MM.1S (cell line): ENCODE measurements around the gene ZGPAT.
"Not testable (repeated sequence)": the region's sequence is repeated elsewhere in the genome, so short reads cannot be mapped to it uniquely, and the experiment has no call there.

ENCODE experiments used
- DNase-seq: peaks from one replicate; pipeline ENCODE4 v3.0.0-alpha.2; 2015
- H2AFZ ChIP-seq: fragments of 300-600 bp; sonication (generic); 2 replicates; pipeline ENCODE4 v1.6.0; 2016; ENCODE audit warnings: antibody characterized with exemption, low read length
- H3F3A ChIP-seq: fragments of 300-600 bp; sonication (generic); 2 replicates; pipeline ENCODE4 v1.6.1; 2016; ENCODE audit warnings: mild to moderate bottlenecking, antibody characterized with exemption, low read length, moderate library complexity, mixed read lengths; ENCODE audit not compliant: insufficient read depth
- H3K27ac ChIP-seq: fragments of 300-600 bp; sonication (generic); 2 replicates; pipeline ENCODE4 v1.5.1; 2016; ENCODE audit warnings: mild to moderate bottlenecking, low read length
- H3K27me3 ChIP-seq: fragments of 300-600 bp; sonication (generic); replicated peaks from 2 replicates; pipeline ENCODE4 v1.6.0; 2016; ENCODE audit warnings: low read length; ENCODE audit not compliant: insufficient read depth
- H3K36me3 ChIP-seq: fragments of 300-600 bp; sonication (generic); replicated peaks from 2 replicates; pipeline ENCODE4 v1.6.1; 2016; ENCODE audit warnings: mild to moderate bottlenecking, low read length, mixed read lengths; ENCODE audit not compliant: insufficient read depth
- H3K4me1 ChIP-seq: fragments of 300-600 bp; sonication (generic); 2 replicates; pipeline ENCODE4 v1.6.1; 2016; ENCODE audit warnings: low read length, mixed read lengths
- H3K4me2 ChIP-seq: fragments of 300-600 bp; sonication (generic); 2 replicates; pipeline ENCODE4 v1.6.0; 2016; ENCODE audit warnings: low read depth, low read length
- H3K4me3 ChIP-seq: fragments of 300-600 bp; sonication (generic); 2 replicates; pipeline ENCODE4 v1.5.1; 2016; ENCODE audit warnings: low read length, mixed read lengths
- H3K79me2 ChIP-seq: fragments of 300-600 bp; sonication (generic); 2 replicates; pipeline ENCODE4 v1.6.1; 2016; ENCODE audit warnings: mixed run types, low read length, mixed read lengths
- H3K9ac ChIP-seq: fragments of 300-600 bp; sonication (generic); 2 replicates; pipeline ENCODE4 v1.6.1; 2016; ENCODE audit warnings: low read length, mixed read lengths
- H3K9me2 ChIP-seq: fragments of 300-600 bp; sonication (generic); replicated peaks from 2 replicates; pipeline ENCODE4 v1.6.1; 2016; ENCODE audit warnings: mild to moderate bottlenecking, low read length, mixed read lengths; ENCODE audit not compliant: insufficient read depth
- H3K9me3 ChIP-seq: fragments of 300-600 bp; sonication (generic); replicated peaks from 2 replicates; pipeline ENCODE4 v1.6.1; 2016; ENCODE audit warnings: mild to moderate bottlenecking, low read length, mixed read lengths; ENCODE audit not compliant: insufficient read depth
- H4K20me1 ChIP-seq: fragments of 300-600 bp; sonication (generic); 2 replicates; pipeline ENCODE4 v1.6.1; 2016; ENCODE audit warnings: mild to moderate bottlenecking, low read length, moderate library complexity, mixed read lengths; ENCODE audit not compliant: insufficient read depth
- EZH2 ChIP-seq: fragments of 300-600 bp; sonication (generic); optimal IDR thresholded peaks from 2 replicates; pipeline ENCODE3; 2017; ENCODE audit warnings: low read depth, mild to moderate bottlenecking, antibody characterized with exemption, low read length, mixed read lengths
- EZH2phosphoT487 ChIP-seq: fragments of 300-600 bp; sonication (generic); IDR thresholded peaks from 2 replicates; pipeline ENCODE4 v1.6.1; 2018; ENCODE audit warnings: antibody characterized with exemption, low read length
- TF ChIP-seq, protein P1 (sequence below): fragments of 300-600 bp; sonication (generic); IDR thresholded peaks from 2 replicates; pipeline ENCODE4 v1.5.1; 2016; ENCODE audit warnings: antibody characterized with exemption, low read length, mixed read lengths

The ZGPAT gene

DNA sequence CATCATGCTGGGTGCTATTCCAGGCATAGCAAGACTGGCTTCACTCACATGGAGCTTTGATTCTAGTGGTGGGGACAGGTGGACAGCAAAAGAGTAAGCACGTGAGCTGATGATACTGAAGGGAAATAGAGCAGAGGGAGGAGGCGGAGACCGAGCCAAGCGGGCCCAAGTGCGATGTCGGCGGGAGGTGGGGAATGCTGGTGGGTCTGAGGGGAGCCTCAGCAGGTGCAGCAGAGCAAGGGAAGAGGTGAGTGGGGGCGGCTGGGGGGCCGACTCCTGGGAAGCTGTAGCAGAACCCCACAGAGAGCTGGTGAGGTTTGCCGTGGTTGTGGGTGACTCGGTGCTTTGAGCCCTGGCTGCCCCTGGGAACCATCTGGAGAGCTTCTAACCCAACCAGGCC is 39.5 kb upstream of the ZGPAT start:
- H3K27ac ChIP-seq, result no peak overlapping the region
- no peaks in the 10 kb centered on the region for H4K20me1 ChIP-seq
- H3K9me3 ChIP-seq, result no peaks in the 10 kb centered on the region
- H3K9me2 ChIP-seq, result no peaks in the 10 kb centered on the region
- no peaks in the 10 kb centered on the region for H3F3A ChIP-seq
- H2AFZ ChIP-seq, result no peak overlapping the region
- no peaks in the 10 kb centered on the region; the same call in 1 of the 2 replicates for H3K36me3 ChIP-seq
- H3K4me2 ChIP-seq, result no peak overlapping the region
- TF ChIP-seq EZH2phosphoT487, result no peak
- TF ChIP-seq, protein P1, sequence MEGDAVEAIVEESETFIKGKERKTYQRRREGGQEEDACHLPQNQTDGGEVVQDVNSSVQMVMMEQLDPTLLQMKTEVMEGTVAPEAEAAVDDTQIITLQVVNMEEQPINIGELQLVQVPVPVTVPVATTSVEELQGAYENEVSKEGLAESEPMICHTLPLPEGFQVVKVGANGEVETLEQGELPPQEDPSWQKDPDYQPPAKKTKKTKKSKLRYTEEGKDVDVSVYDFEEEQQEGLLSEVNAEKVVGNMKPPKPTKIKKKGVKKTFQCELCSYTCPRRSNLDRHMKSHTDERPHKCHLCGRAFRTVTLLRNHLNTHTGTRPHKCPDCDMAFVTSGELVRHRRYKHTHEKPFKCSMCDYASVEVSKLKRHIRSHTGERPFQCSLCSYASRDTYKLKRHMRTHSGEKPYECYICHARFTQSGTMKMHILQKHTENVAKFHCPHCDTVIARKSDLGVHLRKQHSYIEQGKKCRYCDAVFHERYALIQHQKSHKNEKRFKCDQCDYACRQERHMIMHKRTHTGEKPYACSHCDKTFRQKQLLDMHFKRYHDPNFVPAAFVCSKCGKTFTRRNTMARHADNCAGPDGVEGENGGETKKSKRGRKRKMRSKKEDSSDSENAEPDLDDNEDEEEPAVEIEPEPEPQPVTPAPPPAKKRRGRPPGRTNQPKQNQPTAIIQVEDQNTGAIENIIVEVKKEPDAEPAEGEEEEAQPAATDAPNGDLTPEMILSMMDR, result no peak
- no peak for TF ChIP-seq EZH2
- H3K4me3 ChIP-seq, result no peak overlapping the region
- no peaks in the 10 kb centered on the region for H3K27me3 ChIP-seq
- H3K4me1 ChIP-seq, result no peaks in the 10 kb centered on the region
- no peak overlapping the region for H3K9ac ChIP-seq
- H3K79me2 ChIP-seq, result no peaks in the 10 kb centered on the region
- DNase-seq, result no peak

DNA sequence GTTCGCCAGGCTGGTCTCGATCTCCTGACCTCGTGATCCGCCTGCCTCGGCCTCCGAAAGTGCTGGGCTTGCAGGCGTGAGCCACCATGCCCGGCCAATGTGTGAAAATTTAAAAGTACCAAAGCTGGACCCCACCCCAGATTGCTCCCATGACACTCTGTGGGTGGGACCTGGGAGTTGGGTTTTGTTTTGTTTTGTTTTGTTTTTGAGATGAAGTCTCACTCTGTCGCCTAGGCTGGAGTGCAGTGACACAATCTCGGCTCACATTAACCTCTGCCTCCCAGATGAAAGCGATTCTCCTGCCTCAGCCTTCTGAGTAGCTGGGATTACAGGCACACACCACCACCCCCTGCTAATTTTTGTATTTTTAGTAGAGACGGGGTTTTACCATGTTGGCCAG is 36.1 kb upstream of the ZGPAT start:
- not testable (repeated sequence) for H3K4me1 ChIP-seq, H3K27ac ChIP-seq, H4K20me1 ChIP-seq, H3K9me3 ChIP-seq, H2AFZ ChIP-seq, DNase-seq, H3F3A ChIP-seq, H3K9ac ChIP-seq, H3K9me2 ChIP-seq, H3K4me2 ChIP-seq, H3K79me2 ChIP-seq, H3K27me3 ChIP-seq, H3K36me3 ChIP-seq, H3K4me3 ChIP-seq

DNA sequence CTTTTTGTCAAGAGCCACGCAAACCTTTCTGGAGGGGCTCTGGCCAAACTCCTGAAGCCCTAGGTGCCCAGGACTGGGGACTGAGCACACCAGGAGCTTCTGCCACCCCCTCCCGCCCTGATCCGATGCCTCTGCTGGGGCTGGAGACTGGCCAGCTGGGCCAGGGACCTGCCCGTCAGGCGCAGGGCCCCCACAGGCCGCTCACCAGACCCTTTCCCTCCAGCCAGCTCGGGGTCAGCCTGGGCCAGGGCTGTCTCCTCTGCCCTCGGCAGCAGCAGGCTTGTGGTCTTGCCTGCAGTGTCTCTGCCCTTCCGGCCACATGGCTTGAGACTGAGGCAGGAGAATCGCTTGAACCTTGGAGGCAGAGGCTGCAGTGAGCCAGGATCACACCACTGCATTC is 35.2 kb upstream of the ZGPAT start:
- no peak for TF ChIP-seq EZH2phosphoT487
- TF ChIP-seq, protein P1, result no peak
- TF ChIP-seq EZH2, result no peak
- no peaks in the 10 kb centered on the region for H3K27me3 ChIP-seq

DNA sequence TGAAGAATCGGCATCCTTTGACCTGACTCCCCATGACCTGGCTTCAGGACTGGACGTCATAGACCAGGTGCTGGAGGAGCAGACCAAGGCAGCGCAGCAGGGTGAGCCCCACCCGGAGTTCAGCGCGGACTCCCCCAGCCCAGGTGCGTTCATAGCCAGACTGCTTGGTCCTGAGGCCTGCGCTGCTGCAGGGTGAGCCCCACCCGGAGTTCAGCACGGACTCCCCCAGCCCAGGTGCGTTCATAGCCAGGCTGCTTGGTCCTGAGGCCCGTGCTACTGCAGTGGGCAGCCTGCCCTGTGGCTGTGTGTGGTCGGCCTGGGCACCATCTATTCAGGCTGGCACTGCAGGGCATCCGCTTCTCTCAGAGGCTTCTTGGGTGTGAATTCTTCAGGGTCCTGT is 33.9 kb upstream of the ZGPAT start:
- Histone ChIP-seq H3K4me3 (no peak overlapping the region), H3F3A (no peaks in the 10 kb centered on the region), H3K4me2 (no peak overlapping the region), H3K27ac (no peak overlapping the region), H3K9me3 (no peaks in the 10 kb centered on the region), H3K9ac (no peak overlapping the region), H3K36me3 (no peaks in the 10 kb centered on the region), H3K27me3 (no peaks in the 10 kb centered on the region), H3K79me2 (no peaks in the 10 kb centered on the region), H3K9me2 (no peaks in the 10 kb centered on the region), H3K4me1 (no peaks in the 10 kb centered on the region), H2AFZ (no peak overlapping the region), H4K20me1 (no peaks in the 10 kb centered on the region)
- no peak for TF ChIP-seq EZH2
- TF ChIP-seq EZH2phosphoT487, result no peak
- TF ChIP-seq, protein P1, result no peak
- no peak for DNase-seq

More for the DNA sequence above, 35.2 kb upstream of the ZGPAT start:
- Histone ChIP-seq H3K9me3 (no peaks in the 10 kb centered on the region), H3K9me2 (no peaks in the 10 kb centered on the region), H3K4me1 (no peaks in the 10 kb centered on the region), H4K20me1 (no peaks in the 10 kb centered on the region), H3K4me3 (no peak overlapping the region), H3K27ac (no peak overlapping the region), H3K9ac (no peak overlapping the region), H3K4me2 (no peak overlapping the region), H3K79me2 (no peaks in the 10 kb centered on the region), H3F3A (no peaks in the 10 kb centered on the region), H3K36me3 (no peaks in the 10 kb centered on the region), H2AFZ (no peak overlapping the region)
- DNase-seq, result no peak
